H7 (cell line): ENCODE data around the gene C1QL1. TPM values are rescaled to one million over a fixed set of nuclear protein-coding genes. Genes with fewer than 3 reads are reported as not detected.
"Not testable (repeated sequence)": the region's sequence is repeated elsewhere in the genome, so short reads cannot be mapped to it uniquely, and the experiment has no call there.

Experiments
- DNase-seq: peaks from one replicate; pipeline ENCODE4 v3.0.0; 2012
- H3K27me3 ChIP-seq: 2 replicates; pipeline ENCODE4 v1.6.0; 2011; ENCODE audit warnings: mild to moderate bottlenecking, low read length; ENCODE audit not compliant: control insufficient read depth, insufficient read depth
- H3K36me3 ChIP-seq: replicated peaks from 2 replicates; pipeline ENCODE4 v1.5.1; 2011; ENCODE audit warnings: low read length; ENCODE audit not compliant: control insufficient read depth, insufficient read depth
- H3K4me3 ChIP-seq: 2 replicates; pipeline ENCODE4 v1.5.1; 2011; ENCODE audit warnings: low read depth, mild to moderate bottlenecking, control low read depth, low read length, moderate library complexity; ENCODE audit not compliant: insufficient read depth
- total RNA-seq: library from RNA; depleted of rRNA; stranded (reverse); fragments of >200 nt; shearing (Covaris generic); gene quantifications from 2 replicates; pipeline ENCODE4 v1.2.3, GENCODE V29; 2014

Gene C1QL1
- total RNA-seq, 1 experiment from 2014 or later = 12.7 TPM

- peaks cover 10% of the 10 kb centered on the region; the same call in 1 of the 2 replicates for H3K27me3 ChIP-seq
- H3K36me3 ChIP-seq = no peaks in the 10 kb centered on the region
- peak overlapping the region; percentile 14; the same call in 1 of the 2 replicates for H3K4me3 ChIP-seq
- DNase-seq = no peak
Measured at GRCh38 chr17:44959821-44960531, 8.1 kb downstream of the C1QL1 start.

- Histone ChIP-seq H3K4me3 (no peak overlapping the region), H3K27me3 (peaks cover 7% of the 10 kb centered on the region; the same call in 1 of the 2 replicates), H3K36me3 (no peaks in the 10 kb centered on the region)
- DNase-seq = no peak
Measured at GRCh38 chr17:44956998-44957981, 10.8 kb downstream of the C1QL1 start.

DNA sequence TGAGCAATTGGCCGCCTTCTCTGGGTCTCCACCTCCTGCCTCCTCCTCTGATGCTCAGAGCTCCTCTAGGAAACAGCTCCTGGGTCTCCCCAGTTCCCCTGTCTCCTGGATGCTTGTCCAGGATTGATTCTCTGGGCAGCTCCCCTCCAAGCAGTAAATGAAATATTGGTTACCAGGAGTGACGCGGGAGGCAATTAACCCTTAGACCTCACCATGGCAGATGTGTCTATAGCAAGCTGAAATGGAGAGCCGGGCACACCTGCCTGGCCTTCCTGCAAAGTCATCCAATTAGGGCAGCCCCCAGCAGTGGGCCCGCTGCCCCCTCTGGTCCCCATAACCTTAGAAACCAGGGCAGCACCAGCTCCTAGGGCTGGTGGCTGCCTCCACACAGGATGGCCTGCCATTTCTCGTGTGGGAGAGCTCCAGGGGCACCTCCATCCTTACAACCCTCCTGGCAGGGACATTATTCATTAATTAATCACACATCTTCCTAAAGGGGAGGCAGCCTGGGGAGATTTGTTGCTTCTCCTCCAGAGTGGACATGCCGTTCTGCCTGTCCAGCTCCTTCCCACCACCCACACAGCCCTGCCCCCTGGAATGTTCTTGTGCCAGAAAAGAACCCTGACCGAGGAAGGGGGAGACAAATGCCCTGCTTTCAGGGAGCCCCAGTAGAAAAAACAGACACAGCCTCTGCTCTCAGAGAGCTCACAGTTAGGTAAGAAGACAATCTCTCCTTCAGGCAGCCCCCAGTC lies 12.3 kb downstream of the C1QL1 start:
- DNase-seq = no peak
- Histone ChIP-seq H3K4me3 (no peak overlapping the region), H3K27me3 (peaks cover 7% of the 10 kb centered on the region; the same call in 1 of the 2 replicates), H3K36me3 (no peaks in the 10 kb centered on the region)

- Histone ChIP-seq H3K36me3 (no peaks in the 10 kb centered on the region), H3K27me3 (no peaks in the 10 kb centered on the region), H3K4me3 (no peak overlapping the region)
- DNase-seq = no peak
Measured at GRCh38 chr17:44952946-44953475, 15.1 kb downstream of the C1QL1 start.

GRCh38 chr17:44948315-44948795 lies 19.7 kb downstream of the C1QL1 start:
- H3K27me3 ChIP-seq = no peaks in the 10 kb centered on the region
- peak overlapping the region; percentile 99; the same call in 1 of the 2 replicates for H3K4me3 ChIP-seq
- DNase-seq = no peak
- no peaks in the 10 kb centered on the region; the same call in 1 of the 2 replicates for H3K36me3 ChIP-seq

DNA sequence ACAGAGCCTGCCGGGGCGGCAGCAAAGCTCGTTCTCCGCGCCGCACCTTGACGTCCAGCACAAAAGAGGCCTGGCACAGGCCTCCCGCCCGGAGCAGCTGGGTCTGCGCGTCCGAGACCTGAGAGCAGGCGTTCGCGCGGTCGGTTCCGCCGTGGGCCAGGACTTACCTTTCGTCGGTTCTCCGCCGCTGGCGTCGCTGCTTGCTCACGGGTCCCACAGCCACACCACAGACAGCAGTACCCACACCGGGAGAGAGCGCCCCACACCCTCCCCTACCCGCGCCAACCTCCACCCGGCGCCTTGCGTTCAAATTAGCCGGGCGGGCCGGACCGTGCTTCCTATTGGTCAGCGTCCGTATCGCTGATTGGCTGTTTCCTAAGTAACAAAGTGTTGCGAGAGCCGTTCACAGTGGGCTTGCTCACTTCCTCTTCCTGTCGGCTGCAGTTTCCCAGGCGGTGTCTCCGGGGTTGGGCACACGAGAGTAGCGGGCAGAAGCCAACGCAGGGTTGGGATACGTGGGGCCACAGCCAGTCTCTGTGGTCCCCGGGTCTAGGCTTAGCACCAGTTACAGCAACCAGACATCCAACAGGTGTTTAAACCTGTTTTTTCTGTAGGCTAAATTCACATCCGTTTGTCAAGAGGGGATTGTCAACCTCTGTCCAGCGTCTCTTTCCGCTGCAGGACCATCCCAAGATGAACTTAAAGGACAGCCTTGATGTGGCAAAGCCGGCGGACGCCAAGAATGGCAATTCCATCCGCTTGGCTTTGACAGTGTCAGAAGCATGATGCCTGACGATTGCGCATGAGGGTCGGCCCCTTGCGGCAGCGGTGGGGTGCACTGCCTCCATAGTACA lies 20.4 kb downstream of the C1QL1 start, which contains the start of gene KIF18B:
Gene KIF18B (minus strand): TSS at position 313 of the 854 bp plus-strand sequence. CDS start 11,429 bp downstream, outside the sequence.
- peak; percentile 98 for DNase-seq
- Histone ChIP-seq H3K4me3 (peak within 1 kb of the TSS; percentile 99), H3K27me3 (no peaks in the 10 kb centered on the region), H3K36me3 (peaks cover under 1% of the 10 kb centered on the region)

GRCh38 chr17:44945652-44946051 lies 22.5 kb downstream of the C1QL1 start:
- not testable (repeated sequence) for DNase-seq, H3K4me3 ChIP-seq, H3K36me3 ChIP-seq, H3K27me3 ChIP-seq

DNA sequence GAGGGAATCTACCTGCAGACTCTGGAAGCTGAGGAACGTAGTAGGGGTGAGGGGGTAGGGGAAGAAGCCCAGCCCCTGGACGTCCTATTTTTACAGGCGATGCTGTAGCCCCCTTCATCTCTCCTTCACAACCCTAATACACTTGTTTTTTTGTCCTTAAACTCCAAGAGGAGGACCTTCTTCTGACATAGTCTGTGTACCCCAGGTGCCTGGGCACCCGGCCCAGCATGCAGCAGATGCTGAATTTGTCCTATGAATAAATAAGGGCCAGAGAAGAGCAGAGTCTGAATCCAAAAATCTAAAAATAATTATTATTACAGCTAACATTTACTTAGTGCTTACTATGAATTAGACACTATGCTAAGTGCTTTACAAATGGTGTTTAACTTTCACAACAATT lies 25.6 kb downstream of the C1QL1 start:
- Histone ChIP-seq H3K36me3 (peaks cover 3% of the 10 kb centered on the region), H3K4me3 (no peak overlapping the region), H3K27me3 (no peaks in the 10 kb centered on the region)
- DNase-seq = no peak

DNA sequence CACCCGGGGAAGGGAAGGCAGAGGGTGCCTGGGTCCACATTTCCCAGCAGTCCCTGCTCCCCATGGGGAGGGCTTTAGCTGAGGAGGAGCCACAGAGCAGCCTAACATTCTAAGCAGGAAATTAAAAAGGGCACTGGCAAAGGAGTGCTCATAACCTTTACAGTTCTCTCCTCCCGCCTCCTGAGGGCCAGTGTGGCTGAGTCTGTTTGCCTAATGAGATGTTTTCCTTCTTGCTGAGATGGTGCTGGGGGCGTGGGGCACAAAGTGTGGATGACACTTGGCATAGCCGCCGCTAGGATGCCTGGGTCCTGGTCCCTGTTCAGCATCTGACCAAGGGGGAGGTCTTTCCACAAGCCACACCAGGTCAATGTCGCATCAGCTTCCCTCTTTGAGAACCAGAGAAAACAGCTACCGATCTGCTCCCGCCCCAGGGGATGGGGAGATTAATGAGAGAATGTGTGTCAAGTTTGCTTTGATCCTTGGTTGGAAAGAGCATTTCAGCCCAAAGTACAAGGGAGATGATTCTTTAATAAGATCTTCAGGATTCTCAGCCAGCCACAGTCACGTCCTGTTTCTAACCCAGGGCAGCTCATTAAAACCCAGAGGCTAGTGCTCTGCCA lies 26.3 kb downstream of the C1QL1 start:
- Histone ChIP-seq H3K27me3 (no peaks in the 10 kb centered on the region), H3K36me3 (peaks cover 3% of the 10 kb centered on the region), H3K4me3 (no peak overlapping the region)
- DNase-seq = no peak

DNA sequence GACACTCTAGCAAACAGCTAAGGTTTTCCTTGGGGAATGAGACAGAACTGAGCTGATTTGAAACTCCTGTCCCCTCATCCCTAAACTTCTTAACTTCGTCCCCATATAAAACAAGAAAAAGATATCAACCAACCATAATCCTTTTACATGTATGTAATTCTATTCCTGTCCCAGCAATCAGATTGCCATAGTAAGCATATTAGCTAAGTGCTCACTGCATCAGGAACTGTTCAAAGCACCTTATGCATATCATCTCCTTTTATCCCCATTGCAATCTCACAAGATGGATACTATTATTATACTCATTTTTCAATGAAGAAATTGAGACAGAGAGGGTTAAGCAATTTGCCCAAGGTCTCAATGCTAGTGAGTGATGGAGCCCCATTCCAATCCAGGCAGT lies 27.3 kb downstream of the C1QL1 start:
- Histone ChIP-seq H3K36me3 (peaks cover 4% of the 10 kb centered on the region), H3K4me3 (no peak overlapping the region), H3K27me3 (no peaks in the 10 kb centered on the region)
- DNase-seq = no peak

GRCh38 chr17:44940317-44940716 lies 27.8 kb downstream of the C1QL1 start:
- Histone ChIP-seq H3K36me3 (peaks cover 7% of the 10 kb centered on the region), H3K4me3 (no peak overlapping the region), H3K27me3 (no peaks in the 10 kb centered on the region)
- DNase-seq = peak; percentile 40

DNA sequence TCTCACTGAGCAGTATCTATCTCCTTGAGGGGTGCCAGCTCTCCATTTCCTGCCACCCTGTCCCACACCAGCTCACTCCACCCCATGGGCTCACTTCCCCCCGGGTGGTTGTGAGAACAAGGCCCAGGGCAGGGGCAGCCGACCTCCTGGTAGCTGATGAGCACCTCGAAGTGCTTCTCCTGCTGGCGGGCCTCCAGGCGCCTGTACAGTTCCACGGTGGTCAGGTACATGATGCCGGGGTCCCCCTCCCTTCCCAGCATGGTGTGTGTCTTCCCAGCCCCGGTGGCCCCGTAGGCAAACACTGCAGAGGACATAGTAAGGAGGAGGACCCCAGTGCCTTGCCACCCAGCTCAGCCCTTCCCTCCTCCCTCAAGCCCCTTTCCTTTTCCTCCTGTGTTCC lies 33.0 kb downstream of the C1QL1 start:
- Histone ChIP-seq H3K27me3 (no peaks in the 10 kb centered on the region), H3K36me3 (peaks cover 30% of the 10 kb centered on the region), H3K4me3 (no peak overlapping the region)
- peak; percentile 31 for DNase-seq

DNA sequence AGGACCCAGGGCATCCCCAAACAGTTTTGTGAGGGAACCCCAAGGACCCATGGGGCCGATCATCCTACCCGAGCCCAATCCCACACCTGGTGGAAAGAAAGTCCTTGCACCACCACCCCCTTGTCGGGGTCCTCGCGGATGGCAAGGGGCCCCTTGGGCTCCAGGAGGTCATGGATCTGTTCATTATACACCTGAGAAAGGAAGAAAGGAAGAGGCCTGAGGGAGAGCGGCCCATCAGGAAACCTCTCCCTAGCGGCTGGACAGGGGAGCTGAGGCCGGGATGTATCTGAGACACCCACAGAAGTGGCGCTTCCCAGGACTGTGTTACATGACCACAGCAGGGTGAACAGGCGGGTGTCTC lies 33.4 kb downstream of the C1QL1 start:
- peak; percentile 30 for DNase-seq
- H3K4me3 ChIP-seq = no peak overlapping the region
- peaks cover 30% of the 10 kb centered on the region for H3K36me3 ChIP-seq
- H3K27me3 ChIP-seq = no peaks in the 10 kb centered on the region
